Lower leg skin (tissue), 3 donors: ENCODE results near the gene WHRN.

Experiments used
- CTCF ChIP-seq, 3 donors: fragments of 450-650 bp; IDR thresholded peaks; one replicate each; pipeline ENCODE4 v1.5.1; 2016; ENCODE audit warnings: antibody characterized with exemption in 3 of 3, mild to moderate bottlenecking in 3 of 3, moderate library complexity in 2 of 3
- POLR2A ChIP-seq, 2 donors: fragments of 450-650 bp; IDR thresholded peaks; one replicate each; pipeline ENCODE4 v1.6.1; 2016 to 2017; ENCODE audit warnings: antibody characterized with exemption in 2 of 2, mild to moderate bottlenecking in 1 of 2, moderate library complexity in 1 of 2

DNA sequence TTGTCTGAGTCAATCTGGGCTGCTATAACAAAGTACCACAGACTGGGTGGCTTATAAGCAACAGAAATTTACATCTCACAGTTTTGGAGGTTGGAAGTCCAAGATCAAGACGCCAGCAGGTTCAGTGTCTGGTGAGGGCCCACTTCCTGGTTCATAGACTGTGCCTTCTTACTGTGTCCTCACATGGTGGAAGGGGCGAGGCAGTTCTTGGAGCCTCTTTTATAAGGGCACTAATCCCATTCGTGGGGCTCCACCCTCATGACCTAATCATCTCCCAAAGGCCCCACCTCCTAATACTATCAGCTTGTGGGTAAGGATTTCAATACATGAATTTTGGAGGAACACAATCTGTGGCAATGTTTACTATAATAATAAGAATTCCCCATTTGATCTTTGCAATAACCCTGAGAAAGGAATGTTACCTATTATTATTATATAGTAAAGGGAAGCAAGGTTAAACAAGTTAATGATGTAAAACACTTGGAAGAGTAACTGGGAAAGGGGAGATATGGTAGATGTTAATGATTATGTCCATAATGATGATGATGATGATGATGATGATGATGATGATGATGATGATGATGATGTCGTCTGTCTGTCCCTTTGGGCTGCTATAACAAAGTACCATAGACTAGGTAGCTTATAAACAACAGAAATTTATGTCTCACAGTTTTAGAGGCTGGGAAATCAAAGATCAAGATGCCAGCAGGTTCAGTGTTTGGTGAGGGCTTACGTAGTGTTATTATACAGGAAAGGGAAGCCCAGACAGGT, 40.8 kb downstream of the WHRN start:
- TF ChIP-seq CTCF (IDR thresholded peaks at IDR 0.05) (no peak), POLR2A (IDR thresholded peaks at IDR 0.05) (no peak)
